ENCODE measurements around the gene SSBP4.

The SSBP4 gene

DNA sequence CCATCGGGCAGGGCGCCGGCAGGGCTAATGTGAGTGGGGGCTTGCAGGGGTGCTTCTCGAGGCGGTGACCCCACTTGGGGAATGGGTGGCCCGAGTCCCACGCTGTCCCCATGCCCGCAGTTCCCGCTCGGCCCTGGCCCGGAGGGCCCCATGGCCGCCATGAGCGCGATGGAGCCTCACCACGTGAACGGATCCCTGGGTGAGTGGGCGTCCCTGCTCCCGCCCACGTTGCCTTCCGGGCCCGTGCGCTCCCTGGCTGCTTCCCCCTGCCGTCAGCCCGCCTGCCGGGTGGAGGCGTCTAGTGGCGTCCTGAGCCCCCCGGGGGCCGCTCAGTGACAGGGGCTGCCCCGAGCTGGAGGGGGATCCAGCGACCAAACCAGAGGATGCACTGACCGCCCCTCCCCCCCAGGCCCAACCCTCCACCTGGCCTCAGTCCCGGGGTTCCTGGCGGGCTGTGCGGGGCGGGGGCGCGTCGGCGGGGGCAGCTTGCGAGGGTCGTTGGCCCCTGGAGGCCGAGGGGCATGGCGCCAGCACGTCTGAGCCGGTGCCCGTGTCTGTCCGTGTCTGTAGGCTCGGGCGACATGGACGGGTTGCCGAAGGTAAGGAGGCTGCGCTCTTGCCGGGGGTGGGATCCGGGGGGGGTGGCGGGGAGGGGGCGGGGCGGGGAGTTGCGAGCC, 14.0 kb downstream of the SSBP4 start:
- H3K27ac ChIP-seq: peak overlapping the region; percentile 93
- TF ChIP-seq, protein P1, sequence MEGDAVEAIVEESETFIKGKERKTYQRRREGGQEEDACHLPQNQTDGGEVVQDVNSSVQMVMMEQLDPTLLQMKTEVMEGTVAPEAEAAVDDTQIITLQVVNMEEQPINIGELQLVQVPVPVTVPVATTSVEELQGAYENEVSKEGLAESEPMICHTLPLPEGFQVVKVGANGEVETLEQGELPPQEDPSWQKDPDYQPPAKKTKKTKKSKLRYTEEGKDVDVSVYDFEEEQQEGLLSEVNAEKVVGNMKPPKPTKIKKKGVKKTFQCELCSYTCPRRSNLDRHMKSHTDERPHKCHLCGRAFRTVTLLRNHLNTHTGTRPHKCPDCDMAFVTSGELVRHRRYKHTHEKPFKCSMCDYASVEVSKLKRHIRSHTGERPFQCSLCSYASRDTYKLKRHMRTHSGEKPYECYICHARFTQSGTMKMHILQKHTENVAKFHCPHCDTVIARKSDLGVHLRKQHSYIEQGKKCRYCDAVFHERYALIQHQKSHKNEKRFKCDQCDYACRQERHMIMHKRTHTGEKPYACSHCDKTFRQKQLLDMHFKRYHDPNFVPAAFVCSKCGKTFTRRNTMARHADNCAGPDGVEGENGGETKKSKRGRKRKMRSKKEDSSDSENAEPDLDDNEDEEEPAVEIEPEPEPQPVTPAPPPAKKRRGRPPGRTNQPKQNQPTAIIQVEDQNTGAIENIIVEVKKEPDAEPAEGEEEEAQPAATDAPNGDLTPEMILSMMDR (IDR thresholded peaks at IDR 0.05): no peak
- no peak for TF ChIP-seq ZFX (IDR thresholded peaks at IDR 0.05; ENCODE audit: borderline replicate concordance)

DNA sequence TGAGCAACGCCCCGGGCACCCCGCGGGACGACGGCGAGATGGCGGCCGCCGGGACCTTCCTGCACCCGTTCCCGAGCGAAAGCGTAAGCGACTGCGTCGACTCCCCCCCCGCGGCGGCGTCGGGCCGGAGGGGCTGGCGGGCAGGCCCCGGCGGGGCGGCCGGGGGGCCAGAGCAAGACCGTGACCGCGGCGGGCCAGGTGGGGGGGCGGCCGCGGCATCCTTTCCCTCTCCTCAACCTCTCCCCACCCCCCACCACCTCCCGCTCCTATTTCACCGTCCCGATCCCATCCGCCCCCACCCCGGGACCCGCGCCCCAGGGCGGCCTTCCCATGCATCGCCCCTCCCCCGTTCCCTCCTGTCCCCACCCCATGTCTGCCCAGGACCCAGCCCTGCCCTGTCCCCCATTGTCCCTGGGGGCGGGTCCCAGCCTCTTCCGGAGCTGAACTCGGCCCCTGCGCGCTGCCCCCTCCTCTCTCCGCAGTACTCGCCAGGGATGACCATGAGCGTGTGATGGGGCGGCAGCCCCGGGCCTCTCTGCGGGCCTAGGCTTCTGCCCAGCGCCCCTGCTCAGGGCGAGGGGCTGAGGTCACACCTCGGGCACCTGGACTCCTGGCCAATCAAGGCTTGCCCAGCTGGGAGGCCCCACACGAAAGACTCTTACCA, 14.7 kb downstream of the SSBP4 start:
- no peak for TF ChIP-seq ZFX (IDR thresholded peaks at IDR 0.05; ENCODE audit: borderline replicate concordance)
- TF ChIP-seq, protein P1 (IDR thresholded peaks at IDR 0.05): no peak
- peak overlapping the region; percentile 93 for H3K27ac ChIP-seq

GRCh38 chr19:18434411-18435175, 15.4 kb downstream of the SSBP4 start:
- TF ChIP-seq ZFX (IDR thresholded peaks at IDR 0.05; ENCODE audit: borderline replicate concordance): no peak
- TF ChIP-seq, protein P1 (IDR thresholded peaks at IDR 0.05): no peak
- H3K27ac ChIP-seq: peak overlapping the region; percentile 93

- peak overlapping the region; percentile 93 for H3K27ac ChIP-seq
- TF ChIP-seq, protein P1 (IDR thresholded peaks at IDR 0.05): no peak
- TF ChIP-seq ZFX (IDR thresholded peaks at IDR 0.05; ENCODE audit: borderline replicate concordance): no peak
These were observed 16.1 kb downstream of the SSBP4 start for GRCh38 chr19:18435178-18435841.

- peak overlapping the region; percentile 93 for H3K27ac ChIP-seq
These were observed 16.9 kb downstream of the SSBP4 start for GRCh38 chr19:18435842-18436670.

More at GRCh38 chr19:18435842-18436670, 16.9 kb downstream of the SSBP4 start:
- TF ChIP-seq, protein P1 (IDR thresholded peaks at IDR 0.05): no peak
- TF ChIP-seq ZFX (IDR thresholded peaks at IDR 0.05; ENCODE audit: borderline replicate concordance): no peak
